Measurements from ENCODE around the gene UBE2C. TPM values are rescaled to one million over a fixed set of nuclear protein-coding genes. Genes with fewer than 3 reads are reported as not detected.

UBE2C gene
- total RNA-seq, 1 donor from 2014 or later: 202 TPM

GRCh38 chr20:45834797-45835161 lies 22.3 kb downstream of the UBE2C start:
- peak overlapping the region; percentile 86 for H3K4me3 Mint-ChIP-seq
- H3K36me3 Mint-ChIP-seq (ENCODE audit: low read depth): no peaks in the 10 kb centered on the region

GRCh38 chr20:45835329-45835765 lies 22.9 kb downstream of the UBE2C start:
- H3K36me3 Mint-ChIP-seq (ENCODE audit: low read depth): no peaks in the 10 kb centered on the region
- H3K27ac Mint-ChIP-seq (ENCODE audit: unreplicated experiment): peak overlapping the region; percentile 19
- peaks cover 28% of the 10 kb centered on the region for H3K4me1 Mint-ChIP-seq
- no peak for TF ChIP-seq CTCF (conservative IDR thresholded peaks at IDR 0.05)
- no peaks in the 10 kb centered on the region for H3K27me3 Mint-ChIP-seq (ENCODE audit: low read depth)
- H3K4me3 Mint-ChIP-seq: peak overlapping the region; percentile 86
- no peaks in the 10 kb centered on the region for H3K9me3 Mint-ChIP-seq
- no peak for DNase-seq (ENCODE audit: low read depth, low spot score)

More at GRCh38 chr20:45834797-45835161, 22.3 kb downstream of the UBE2C start:
- no peak for DNase-seq (ENCODE audit: low read depth, low spot score)
- H3K4me1 Mint-ChIP-seq: peaks cover 28% of the 10 kb centered on the region
- H3K9me3 Mint-ChIP-seq: no peaks in the 10 kb centered on the region
- H3K27me3 Mint-ChIP-seq (ENCODE audit: low read depth): no peaks in the 10 kb centered on the region
- H3K27ac Mint-ChIP-seq (ENCODE audit: unreplicated experiment): no peak overlapping the region
- TF ChIP-seq CTCF (conservative IDR thresholded peaks at IDR 0.05): no peak

GRCh38 chr20:45835825-45836224 lies 23.4 kb downstream of the UBE2C start:
- H3K4me1 Mint-ChIP-seq: peaks cover 28% of the 10 kb centered on the region
- no peaks in the 10 kb centered on the region for H3K9me3 Mint-ChIP-seq
- no peaks in the 10 kb centered on the region for H3K36me3 Mint-ChIP-seq (ENCODE audit: low read depth)
- H3K27ac Mint-ChIP-seq (ENCODE audit: unreplicated experiment): peak overlapping the region; percentile 19
- TF ChIP-seq CTCF (conservative IDR thresholded peaks at IDR 0.05): no peak
- H3K27me3 Mint-ChIP-seq (ENCODE audit: low read depth): no peaks in the 10 kb centered on the region
- peak overlapping the region; percentile 86 for H3K4me3 Mint-ChIP-seq
- DNase-seq (ENCODE audit: low read depth, low spot score): no peak

- no peaks in the 10 kb centered on the region for H3K27me3 Mint-ChIP-seq (ENCODE audit: low read depth)
- no peak overlapping the region for H3K27ac Mint-ChIP-seq (ENCODE audit: unreplicated experiment)
- H3K4me3 Mint-ChIP-seq: peak overlapping the region; percentile 28
- H3K4me1 Mint-ChIP-seq: peaks cover 28% of the 10 kb centered on the region
- H3K9me3 Mint-ChIP-seq: no peaks in the 10 kb centered on the region
- TF ChIP-seq CTCF (conservative IDR thresholded peaks at IDR 0.05): no peak
- no peaks in the 10 kb centered on the region for H3K36me3 Mint-ChIP-seq (ENCODE audit: low read depth)
- DNase-seq (ENCODE audit: low read depth, low spot score): no peak
These were observed 24.4 kb downstream of the UBE2C start for GRCh38 chr20:45836841-45837240.

GRCh38 chr20:45840700-45841198 lies 28.3 kb downstream of the UBE2C start:
- Mint-ChIP-seq H3K36me3 (ENCODE audit: low read depth) (peaks cover 3% of the 10 kb centered on the region), H3K27ac (ENCODE audit: unreplicated experiment) (no peak overlapping the region), H3K9me3 (no peaks in the 10 kb centered on the region), H3K4me3 (no peak overlapping the region), H3K27me3 (ENCODE audit: low read depth) (no peaks in the 10 kb centered on the region), H3K4me1 (peaks cover 2% of the 10 kb centered on the region)
- DNase-seq (ENCODE audit: low read depth, low spot score): no peak
- TF ChIP-seq CTCF (conservative IDR thresholded peaks at IDR 0.05): no peak
